Measurements from ENCODE around the gene TSPAN3.

GRCh38 chr15:76998663-76999285, 72.1 kb downstream of the TSPAN3 start:
- TF ChIP-seq EZH2 (IDR thresholded peaks at IDR 0.05; ENCODE audit: low read length, unreplicated experiment) = no peak
- TF ChIP-seq CTCF (conservative IDR thresholded peaks at IDR 0.05; ENCODE audit: low read depth, low read length) = no peak
- no peak for TF ChIP-seq EZH2phosphoT487 (IDR thresholded peaks at IDR 0.05; ENCODE audit: borderline replicate concordance, low read length)

Measured in PC-3 (cell line).